Endodermal cell (in vitro differentiated cells): ENCODE measurements around the gene DNAH11. TPM values are rescaled to one million over a fixed set of nuclear protein-coding genes. Genes with fewer than 3 reads are reported as not detected.

Experiments used
- DNase-seq: peaks from one replicate; pipeline ENCODE4 v3.0.0-alpha.2; 2017
- H3K27ac ChIP-seq: 2 replicates; pipeline ENCODE4 v1.5.1; 2013; ENCODE audit warnings: mild to moderate bottlenecking, low read depth, low read length, moderate library complexity
- H3K27me3 ChIP-seq: 2 replicates; pipeline ENCODE4 v1.6.1; 2013; ENCODE audit warnings: mild to moderate bottlenecking, low read length, moderate library complexity; ENCODE audit not compliant: insufficient read depth, control insufficient read depth, poor library complexity, severe bottlenecking
- H3K36me3 ChIP-seq: 2 replicates; pipeline ENCODE4 v1.7.0; 2013; ENCODE audit warnings: mild to moderate bottlenecking, low read length, moderate library complexity; ENCODE audit not compliant: control insufficient read depth, insufficient read depth
- H3K4me1 ChIP-seq: one replicate; pipeline ENCODE4 v1.7.0; 2013; ENCODE audit warnings: low read length; ENCODE audit not compliant: control insufficient read depth, insufficient read depth
- H3K4me3 ChIP-seq: 2 replicates; pipeline ENCODE4 v1.5.1; 2013; ENCODE audit warnings: mild to moderate bottlenecking, low read length, moderate library complexity
- H3K9ac ChIP-seq: 2 replicates; pipeline ENCODE4 v1.6.1; 2013; ENCODE audit warnings: mild to moderate bottlenecking, low read length, moderate library complexity; ENCODE audit not compliant: poor library complexity, severe bottlenecking; ENCODE audit errors: extremely low read depth
- H3K9me3 ChIP-seq: 2 replicates; pipeline ENCODE4 v1.6.1; 2013; ENCODE audit warnings: mild to moderate bottlenecking, low read length, moderate library complexity; ENCODE audit not compliant: control insufficient read depth
- H3K27ac Mint-ChIP-seq: 2 replicates; pipeline ENCODE4 v1.8.0; 2020; ENCODE audit warnings: mixed read lengths
- H3K27me3 Mint-ChIP-seq: 2 replicates; pipeline ENCODE4 v1.8.0; 2021; ENCODE audit warnings: mild to moderate bottlenecking, mixed read lengths; ENCODE audit not compliant: insufficient read depth
- H3K36me3 Mint-ChIP-seq: 2 replicates; pipeline ENCODE4 v1.8.0; 2020; ENCODE audit warnings: low read depth, mixed read lengths
- H3K4me1 Mint-ChIP-seq: 2 replicates; pipeline ENCODE4 v1.8.0; 2020; ENCODE audit warnings: mixed read lengths
- H3K4me3 Mint-ChIP-seq: 2 replicates; pipeline ENCODE4 v1.8.0; 2020; ENCODE audit warnings: mild to moderate bottlenecking, moderate library complexity, mixed read lengths
- H3K9me3 Mint-ChIP-seq: 2 replicates; pipeline ENCODE4 v1.8.0; 2020; ENCODE audit warnings: mild to moderate bottlenecking, mixed read lengths
- CTCF ChIP-seq: fragments of 200-600 bp; sonication (generic); conservative IDR thresholded peaks from 2 replicates; pipeline ENCODE4 v1.5.0; 2021; ENCODE audit warnings: antibody characterized with exemption, mild to moderate bottlenecking
- WGBS, 2 experiments: methylation state at CpG; one replicate each; pipeline versions ENCODE4 v1.1.5 to v1.1.7; 2013; ENCODE audit warnings: missing lambda C conversion rate in 2 of 2, mixed read lengths in 1 of 2; ENCODE audit not compliant: insufficient coverage in 1 of 2, insufficient read length in 1 of 2; 5-methylcytosine and 5-hydroxymethylcytosine counted together
- total RNA-seq, 2 donors: library from RNA; stranded (reverse); fragmentation: NEBNext Ultra II Directional in 1 of 2; extraction: Animal tissue kit (Norgen Biotek cat#: 25700) in 1 of 2; gene quantifications; 2 replicates in 1 of 2; 3 replicates in 1 of 2; pipeline ENCODE4 v1.2.1, GENCODE V29; 2021

Gene DNAH11
- total RNA-seq, 2 donors from 2014 or later, result 0.80 to 0.99 TPM

GRCh38 chr7:21733837-21734236 is 191.0 kb downstream of the DNAH11 start:
- Mint-ChIP-seq H3K4me3 (no peak overlapping the region), H3K9me3 (no peaks in the 10 kb centered on the region), H3K27me3 (no peaks in the 10 kb centered on the region), H3K4me1 (no peaks in the 10 kb centered on the region), H3K36me3 (no peaks in the 10 kb centered on the region), H3K27ac (no peak overlapping the region)
- H3K9ac ChIP-seq, result no peak overlapping the region
- H3K4me1 ChIP-seq, result no peaks in the 10 kb centered on the region
- 90 to 96% methylated on average over 2 to 5 of the region's 5 CpGs for WGBS, 2 experiments
- TF ChIP-seq CTCF, result no peak
- no peak overlapping the region for H3K4me3 ChIP-seq
- no peaks in the 10 kb centered on the region for H3K9me3 ChIP-seq
- H3K36me3 ChIP-seq, result no peaks in the 10 kb centered on the region
- H3K27ac ChIP-seq, result no peak overlapping the region
- no peak for DNase-seq
- H3K27me3 ChIP-seq, result no peaks in the 10 kb centered on the region

DNA sequence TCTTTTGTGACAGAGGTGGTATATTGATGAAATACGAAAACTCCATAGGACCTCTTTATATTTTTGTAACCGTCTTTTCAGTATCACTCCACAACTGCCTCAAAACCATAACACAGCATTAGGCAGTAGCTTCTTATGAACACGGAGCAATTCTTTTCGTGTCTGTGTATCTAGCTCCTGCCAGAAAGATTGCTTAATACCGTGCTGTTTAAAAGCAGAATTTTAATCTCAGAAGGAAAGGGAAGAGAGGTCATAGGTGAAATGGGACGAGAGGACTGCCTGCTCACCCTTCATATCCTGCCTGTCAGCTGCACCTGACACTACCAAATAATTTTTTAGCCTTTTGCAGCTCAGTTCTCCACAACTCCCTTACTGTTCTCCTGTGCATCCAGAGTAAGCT is 200.7 kb downstream of the DNAH11 start:
- H3K9ac ChIP-seq, result no peak overlapping the region
- H3K4me3 ChIP-seq, result no peak overlapping the region
- no peak for TF ChIP-seq CTCF
- H3K27ac ChIP-seq, result no peak overlapping the region
- H3K9me3 ChIP-seq, result no peaks in the 10 kb centered on the region
- Mint-ChIP-seq H3K27ac (no peak overlapping the region), H3K27me3 (peaks cover 2% of the 10 kb centered on the region), H3K9me3 (no peaks in the 10 kb centered on the region), H3K4me1 (no peaks in the 10 kb centered on the region), H3K4me3 (no peak overlapping the region), H3K36me3 (no peaks in the 10 kb centered on the region)
- no peak for DNase-seq
- H3K4me1 ChIP-seq, result no peaks in the 10 kb centered on the region
- H3K27me3 ChIP-seq, result no peaks in the 10 kb centered on the region
- 80 to 88% methylated on average over 3 to 6 of the region's 6 CpGs for WGBS, 2 experiments
- no peaks in the 10 kb centered on the region for H3K36me3 ChIP-seq

DNA sequence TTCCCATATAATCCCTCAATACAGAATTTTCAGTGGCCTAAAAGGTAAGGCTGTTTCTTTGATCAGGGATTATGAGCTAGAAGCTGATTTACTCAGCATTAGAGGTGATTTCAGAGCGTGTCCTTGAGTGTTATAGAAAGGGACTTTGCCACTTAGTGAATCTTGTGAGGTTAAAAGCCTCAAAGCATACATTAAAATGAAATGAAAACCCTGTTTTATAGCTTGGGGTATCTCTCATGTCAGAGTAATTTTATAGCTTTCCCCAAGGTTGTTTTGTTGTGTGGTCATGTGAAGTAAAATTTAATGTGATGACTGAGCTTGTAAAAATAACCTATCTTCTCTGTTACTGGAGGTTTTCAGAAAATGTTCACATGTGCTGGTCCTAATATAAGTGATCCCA is 204.1 kb downstream of the DNAH11 start:
- WGBS, 2 experiments, result 96 to 100% methylated on average over 1 of the region's 1 CpG
- Histone ChIP-seq H3K27ac (no peak overlapping the region), H3K9me3 (no peaks in the 10 kb centered on the region), H3K4me1 (no peaks in the 10 kb centered on the region), H3K36me3 (no peaks in the 10 kb centered on the region), H3K9ac (no peak overlapping the region), H3K27me3 (no peaks in the 10 kb centered on the region), H3K4me3 (no peak overlapping the region)
- H3K4me1 Mint-ChIP-seq, result no peaks in the 10 kb centered on the region
- H3K4me3 Mint-ChIP-seq, result no peak overlapping the region
- DNase-seq, result no peak
- TF ChIP-seq CTCF, result no peak
- no peak overlapping the region for H3K27ac Mint-ChIP-seq
- no peaks in the 10 kb centered on the region for H3K36me3 Mint-ChIP-seq
- no peaks in the 10 kb centered on the region for H3K9me3 Mint-ChIP-seq
- H3K27me3 Mint-ChIP-seq, result peaks cover 2% of the 10 kb centered on the region
